Measurements from ENCODE around the gene MN1. TPM values are rescaled to one million over a fixed set of nuclear protein-coding genes. Genes with fewer than 3 reads are reported as not detected.
A peak's percentile ranks its signal among the peaks of the same experiment; 100 is the strongest.

Gene MN1
- total RNA-seq, 1 experiment from 2014 or later = 8.2 TPM

- H3K9me3 ChIP-seq (ENCODE audit: insufficient read depth, low read depth) = no peaks in the 10 kb centered on the region
- H3F3A ChIP-seq (ENCODE audit: insufficient read depth, low read depth) = peaks cover 17% of the 10 kb centered on the region; the same call in 1 of the 2 replicates
- no peak overlapping the region for H2AFZ ChIP-seq
- BruUV-seq (replicated peaks) = no TSS peak
- ChIA-PET CTCF (no interaction called here), POLR2A (ENCODE audit: unreplicated experiment) (interaction anchor here (0.6 kb wide), 1 partner anchor 248 kb away, joined by 4 read pairs; no protein-coding TSS in a partner anchor)
- H3K36me3 ChIP-seq (ENCODE audit: low read depth) = no peaks in the 10 kb centered on the region
- H3K27ac ChIP-seq = no peak overlapping the region
- no peaks in the 10 kb centered on the region for H3K79me2 ChIP-seq (ENCODE audit: low read depth)
- no peaks in the 10 kb centered on the region for H3K27me3 ChIP-seq (ENCODE audit: insufficient read depth, low read depth)
- no peaks in the 10 kb centered on the region; the same call in 1 of the 2 replicates for H3K9me2 ChIP-seq (ENCODE audit: insufficient read depth)
- H3K4me1 ChIP-seq (replicated peaks; ENCODE audit: insufficient read depth) = peaks cover 36% of the 10 kb centered on the region
- peak in 1 of 2 experiments; percentile 18 for DNase-seq
- H3K4me2 ChIP-seq = no peak overlapping the region
- H4K20me1 ChIP-seq (ENCODE audit: insufficient read depth) = no peaks in the 10 kb centered on the region
- H3K4me3 ChIP-seq = no peak overlapping the region
- intact Hi-C loops (cut with micrococcal nuclease; ENCODE audit: unreplicated experiment) = loop anchor here (10.0 kb wide), 1 partner anchor 98 kb away; no protein-coding TSS in a partner anchor
- TF ChIP-seq CTCF (conservative IDR thresholded peaks at IDR 0.05) = peak; percentile 49; the same call in 1 of the 2 replicates
- TF ChIP-seq EZH2 (IDR thresholded peaks at IDR 0.05; ENCODE audit: low read depth) = no peak
These were observed 78.4 kb downstream of the MN1 start for GRCh38 chr22:27723158-27723557.

- BruUV-seq (replicated peaks) = no TSS peak
- no peak overlapping the region for H3K4me2 ChIP-seq
- DNase-seq = no peak
- H3K79me2 ChIP-seq (ENCODE audit: low read depth) = no peaks in the 10 kb centered on the region
- intact Hi-C loops (cut with micrococcal nuclease; ENCODE audit: unreplicated experiment) = loop anchor here (10.0 kb wide), 1 partner anchor 96 kb away; no protein-coding TSS in a partner anchor
- TF ChIP-seq EZH2 (IDR thresholded peaks at IDR 0.05; ENCODE audit: low read depth) (no peak), CTCF (conservative IDR thresholded peaks at IDR 0.05) (no peak)
- peaks cover 18% of the 10 kb centered on the region; the same call in 1 of the 2 replicates for H3F3A ChIP-seq (ENCODE audit: insufficient read depth, low read depth)
- H3K4me3 ChIP-seq = no peak overlapping the region
- no peaks in the 10 kb centered on the region; the same call in 1 of the 2 replicates for H3K9me2 ChIP-seq (ENCODE audit: insufficient read depth)
- no peaks in the 10 kb centered on the region for H3K27me3 ChIP-seq (ENCODE audit: insufficient read depth, low read depth)
- peaks cover 22% of the 10 kb centered on the region for H3K4me1 ChIP-seq (replicated peaks; ENCODE audit: insufficient read depth)
- no peak overlapping the region for H3K27ac ChIP-seq
- H3K9me3 ChIP-seq (ENCODE audit: insufficient read depth, low read depth) = no peaks in the 10 kb centered on the region
- ChIA-PET POLR2A (ENCODE audit: unreplicated experiment) (interaction anchor here (0.6 kb wide), 1 partner anchor 246 kb away, joined by 4 read pairs; no protein-coding TSS in a partner anchor), CTCF (no interaction called here)
- no peaks in the 10 kb centered on the region for H4K20me1 ChIP-seq (ENCODE audit: insufficient read depth)
- H3K36me3 ChIP-seq (ENCODE audit: low read depth) = no peaks in the 10 kb centered on the region
- H2AFZ ChIP-seq = no peak overlapping the region
These were observed 80.7 kb downstream of the MN1 start for GRCh38 chr22:27720860-27721259.

- POLR2A ChIA-PET (ENCODE audit: unreplicated experiment) = no interaction called here
- H3K27ac ChIP-seq = no peak overlapping the region
- BruUV-seq (replicated peaks) = no TSS peak
- no peak overlapping the region for H2AFZ ChIP-seq
- no peak for DNase-seq
- no peaks in the 10 kb centered on the region for H4K20me1 ChIP-seq (ENCODE audit: insufficient read depth)
- H3K27me3 ChIP-seq (ENCODE audit: insufficient read depth, low read depth) = no peaks in the 10 kb centered on the region
- no peaks in the 10 kb centered on the region for H3K9me3 ChIP-seq (ENCODE audit: insufficient read depth, low read depth)
- H3K4me2 ChIP-seq = no peak overlapping the region
- peaks cover 18% of the 10 kb centered on the region; the same call in 1 of the 2 replicates for H3F3A ChIP-seq (ENCODE audit: insufficient read depth, low read depth)
- no peak overlapping the region for H3K4me3 ChIP-seq
- H3K4me1 ChIP-seq (replicated peaks; ENCODE audit: insufficient read depth) = peaks cover 22% of the 10 kb centered on the region
- H3K9me2 ChIP-seq (ENCODE audit: insufficient read depth) = no peaks in the 10 kb centered on the region; the same call in 1 of the 2 replicates
- intact Hi-C loops (cut with micrococcal nuclease; ENCODE audit: unreplicated experiment) = loop anchor here (2.0 to 10.0 kb wide), 2 partner anchors 81 to 95 kb away; partner anchors contain the start of gene MN1
- H3K36me3 ChIP-seq (ENCODE audit: low read depth) = no peaks in the 10 kb centered on the region
- CTCF ChIA-PET = interaction anchor here (0.7 kb wide), 1 partner anchor 271 kb away, joined by 5 read pairs; no protein-coding TSS in a partner anchor
- no peaks in the 10 kb centered on the region for H3K79me2 ChIP-seq (ENCODE audit: low read depth)
- TF ChIP-seq CTCF (conservative IDR thresholded peaks at IDR 0.05) (no peak), EZH2 (IDR thresholded peaks at IDR 0.05; ENCODE audit: low read depth) (no peak)
These were observed 81.9 kb downstream of the MN1 start for GRCh38 chr22:27719535-27720227.

All from PC-9 (cell line).